HL-60 (cell line): ENCODE measurements around the gene VWA5B2.

ENCODE experiments used
- CTCF ChIP-seq: IDR thresholded peaks from one replicate; pipeline ENCODE4 v1.5.1; 2011; ENCODE audit warnings: low read length, control low read depth, inconsistent platforms; ENCODE audit not compliant: insufficient read depth
- POLR2AphosphoS5 ChIP-seq: IDR thresholded peaks from 2 replicates; pipeline ENCODE4 v1.6.1; 2012; ENCODE audit warnings: low read depth
- REST ChIP-seq: IDR thresholded peaks from 2 replicates; pipeline ENCODE4 v1.6.1; 2012; ENCODE audit warnings: low read depth; ENCODE audit not compliant: insufficient replicate concordance
- SPI1 ChIP-seq: IDR thresholded peaks from 2 replicates; pipeline ENCODE4 v1.6.1; 2012; ENCODE audit warnings: low read depth, mild to moderate bottlenecking, borderline replicate concordance

- TF ChIP-seq CTCF (no peak), REST (no peak), POLR2AphosphoS5 (no peak), SPI1 (no peak)
These were observed 46.9 kb downstream of the VWA5B2 start, which contains the start of gene ECE2 for GRCh38 chr3:184275961-184276910.
